Measurements from ENCODE around the gene RANBP3L. TPM values are rescaled to one million over a fixed set of nuclear protein-coding genes. Genes with fewer than 3 reads are reported as not detected.

The RANBP3L gene
- total and polyA plus RNA-seq, 2 donors from 2014 or later: 7.1 to 8.7 TPM

DNA sequence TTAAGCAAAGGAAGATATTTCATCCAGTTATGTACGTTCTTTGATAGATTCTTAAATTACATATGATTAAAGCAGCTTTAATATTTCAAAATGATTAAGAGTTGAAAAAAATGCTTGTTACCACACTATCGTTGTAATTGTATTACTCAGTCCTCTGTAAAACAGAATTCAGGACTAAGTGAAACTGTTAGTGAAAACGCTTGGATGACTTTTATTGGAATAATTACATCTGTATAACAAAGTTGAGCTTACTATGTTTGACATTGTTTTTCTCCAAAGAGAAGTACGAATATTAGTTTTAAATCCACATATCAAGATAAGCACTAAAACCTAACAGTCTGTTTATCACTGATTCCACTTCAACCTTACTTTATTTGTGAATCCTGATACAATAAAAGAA is 51.3 kb downstream of the RANBP3L start:
- Histone ChIP-seq H3K4me1 (ENCODE audit: control insufficient read depth in 2 of 3, insufficient read depth in 2 of 3, low read depth in 1 of 3, low read length in 3 of 3) (no peaks in the 10 kb centered on the region), H3K36me3 (ENCODE audit: control insufficient read depth in 2 of 3, insufficient read depth in 3 of 3, low read length in 3 of 3) (no peaks in the 10 kb centered on the region), H3K27ac (ENCODE audit: low read depth in 2 of 2, low read length in 2 of 2) (no peak overlapping the region), H3K4me3 (ENCODE audit: low read length in 3 of 3) (no peak overlapping the region), H3K9ac (ENCODE audit: low read length in 3 of 3) (no peak overlapping the region), H3K9me3 (ENCODE audit: control insufficient read depth in 2 of 3, insufficient read depth in 1 of 3, low read length in 3 of 3) (no peaks in the 10 kb centered on the region), H3K27me3 (ENCODE audit: control insufficient read depth, insufficient read depth, low read length) (no peaks in the 10 kb centered on the region)
- no peak for TF ChIP-seq CTCF (IDR thresholded peaks at IDR 0.05; ENCODE audit: borderline replicate concordance, extremely low read depth, insufficient read depth)
- FAIRE-seq (no peak), DNase-seq (no peak)
- intact Hi-C loops (cut with DNase I): no loop called here

DNA sequence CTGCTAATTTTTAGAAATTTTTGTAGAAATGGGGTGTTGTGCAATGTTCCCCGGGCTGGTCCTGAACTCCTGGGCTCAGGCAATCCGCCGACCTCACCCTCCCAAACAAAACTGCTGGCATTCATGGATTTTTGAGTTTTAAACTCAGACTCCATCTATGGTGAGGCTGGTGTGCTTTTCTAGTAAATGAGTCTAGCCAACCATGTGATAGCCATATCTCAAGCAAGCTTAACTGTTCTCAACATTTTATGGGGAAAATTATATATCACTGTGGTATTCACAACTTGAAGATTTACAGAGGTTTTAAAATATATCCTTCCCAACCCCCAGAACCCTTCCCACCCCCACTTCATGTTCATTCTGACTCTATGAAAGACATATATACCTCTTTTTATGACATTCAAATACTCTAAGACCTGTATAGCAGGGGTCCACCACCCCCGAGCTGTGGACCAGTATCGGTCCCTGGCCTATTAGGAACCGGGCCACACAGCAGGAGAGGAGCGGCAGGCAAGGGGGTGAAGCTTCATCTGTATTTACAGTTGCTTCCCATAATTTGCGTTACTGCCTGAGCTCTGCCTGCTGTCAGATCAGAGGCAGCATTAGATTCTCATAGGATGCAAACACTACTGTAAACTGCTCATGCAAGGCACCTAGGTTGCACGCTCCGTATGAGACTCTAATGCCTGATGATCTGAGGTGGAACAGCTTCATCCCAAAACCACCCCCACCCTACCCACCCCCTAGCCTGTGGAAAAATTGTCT is 55.5 kb downstream of the RANBP3L start:
- no peak overlapping the region for H3K4me3 ChIP-seq (ENCODE audit: low read length in 3 of 3)
- FAIRE-seq (no peak), DNase-seq (peak in 1 of 5 donors; percentile 54)
- H3K4me1 ChIP-seq (ENCODE audit: control insufficient read depth in 2 of 3, insufficient read depth in 2 of 3, low read depth in 1 of 3, low read length in 3 of 3): peaks cover 0 to 5% (median 4%) of the 10 kb centered on the region in 3 donors
- intact Hi-C loops (cut with DNase I): no loop called here
- no peaks in the 10 kb centered on the region for H3K36me3 ChIP-seq (ENCODE audit: control insufficient read depth in 2 of 3, insufficient read depth in 3 of 3, low read length in 3 of 3)
- no peak overlapping the region for H3K27ac ChIP-seq (ENCODE audit: low read depth in 2 of 2, low read length in 2 of 2)
- H3K9me3 ChIP-seq (ENCODE audit: control insufficient read depth in 2 of 3, insufficient read depth in 1 of 3, low read length in 3 of 3): no peaks in the 10 kb centered on the region
- H3K9ac ChIP-seq (ENCODE audit: low read length in 3 of 3): no peak overlapping the region
- no peak for TF ChIP-seq CTCF (IDR thresholded peaks at IDR 0.05; ENCODE audit: borderline replicate concordance, extremely low read depth, insufficient read depth)
- H3K27me3 ChIP-seq (ENCODE audit: control insufficient read depth, insufficient read depth, low read length): no peaks in the 10 kb centered on the region

DNA sequence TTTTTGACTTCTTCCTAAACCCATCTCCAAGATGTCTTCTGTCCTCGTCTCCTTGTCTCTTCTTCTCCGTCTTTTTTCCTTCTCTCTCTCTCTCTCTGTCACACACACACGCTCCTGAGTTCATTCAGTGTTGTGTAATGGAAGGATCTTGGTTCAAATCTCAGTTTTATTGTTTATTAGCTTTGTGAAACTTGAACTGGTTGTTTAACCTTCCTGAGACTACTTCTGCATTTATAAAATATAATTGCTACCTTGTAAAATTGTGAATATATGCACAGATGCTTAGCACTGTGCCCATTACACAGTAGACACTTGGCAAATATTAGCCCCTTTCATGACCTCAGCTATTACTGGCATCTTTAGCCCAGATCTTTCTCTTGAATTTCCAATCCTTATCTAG is 57.6 kb downstream of the RANBP3L start:
- no peak for FAIRE-seq
- TF ChIP-seq CTCF (IDR thresholded peaks at IDR 0.05; ENCODE audit: borderline replicate concordance, extremely low read depth, insufficient read depth): no peak
- no peaks in the 10 kb centered on the region for H3K36me3 ChIP-seq (ENCODE audit: control insufficient read depth in 2 of 3, insufficient read depth in 3 of 3, low read length in 3 of 3)
- DNase-seq: no peak
- no peaks in the 10 kb centered on the region for H3K27me3 ChIP-seq (ENCODE audit: control insufficient read depth, insufficient read depth, low read length)
- H3K4me3 ChIP-seq (ENCODE audit: low read length in 3 of 3): no peak overlapping the region
- no peak overlapping the region for H3K9ac ChIP-seq (ENCODE audit: low read length in 3 of 3)
- H3K9me3 ChIP-seq (ENCODE audit: control insufficient read depth in 2 of 3, insufficient read depth in 1 of 3, low read length in 3 of 3): no peaks in the 10 kb centered on the region
- intact Hi-C loops (cut with DNase I): no loop called here
- peaks cover 4 to 13% (median 12%) of the 10 kb centered on the region in 3 donors for H3K4me1 ChIP-seq (ENCODE audit: control insufficient read depth in 2 of 3, insufficient read depth in 2 of 3, low read depth in 1 of 3, low read length in 3 of 3)
- H3K27ac ChIP-seq (ENCODE audit: low read depth in 2 of 2, low read length in 2 of 2): no peak overlapping the region

Data from kidney (tissue), 14 donors.